ELR (cell line): ENCODE measurements around the gene GNG8.
"Not testable (repeated sequence)": the region's sequence is repeated elsewhere in the genome, so short reads cannot be mapped to it uniquely, and the experiment has no call there.

Experiments
- DNase-seq: peaks from one replicate; pipeline ENCODE4 v3.0.0-alpha.2; 2015; ENCODE audit warnings: low read depth

Gene GNG8

GRCh38 chr19:46646402-46646801 is 10.4 kb upstream of the GNG8 start:
- DNase-seq = no peak

GRCh38 chr19:46644720-46645119 is 8.7 kb upstream of the GNG8 start:
- no peak for DNase-seq

GRCh38 chr19:46640656-46641055 is 4.7 kb upstream of the GNG8 start:
- no peak for DNase-seq

- peak; percentile 70 for DNase-seq
Observed at GRCh38 chr19:46639358-46640182, 3.6 kb upstream of the GNG8 start.

- DNase-seq = no peak
Observed at GRCh38 chr19:46637224-46637623, 1.2 kb upstream of the GNG8 start.

- no peak for DNase-seq
Observed at GRCh38 chr19:46634656-46635218, 1.3 kb downstream of the GNG8 start.

GRCh38 chr19:46634045-46634655 is 1.9 kb downstream of the GNG8 start:
- DNase-seq = peak; percentile 88

GRCh38 chr19:46633130-46633529 is 2.9 kb downstream of the GNG8 start:
- DNase-seq = no peak

GRCh38 chr19:46631481-46631880 is 4.5 kb downstream of the GNG8 start:
- peak; percentile 69 for DNase-seq

GRCh38 chr19:46630586-46631205 is 5.3 kb downstream of the GNG8 start:
- DNase-seq = no peak

- DNase-seq = no peak
Observed at GRCh38 chr19:46629546-46630025, 6.4 kb downstream of the GNG8 start.

- DNase-seq = not testable (repeated sequence)
Observed at GRCh38 chr19:46628970-46629369, 7.0 kb downstream of the GNG8 start.

- no peak for DNase-seq
Observed at GRCh38 chr19:46626446-46626845, 9.6 kb downstream of the GNG8 start.

GRCh38 chr19:46625731-46626130 is 10.3 kb downstream of the GNG8 start:
- DNase-seq = no peak

GRCh38 chr19:46624958-46625661 is 10.9 kb downstream of the GNG8 start, which contains the start of gene PTGIR:
Gene PTGIR, minus strand, starts transcription at chr19:46625089. Its CDS starts 864 bp downstream, at chr19:46624225.
- peak; percentile 83 for DNase-seq

GRCh38 chr19:46623915-46624502 is 12.0 kb downstream of the GNG8 start:
- no peak for DNase-seq

- DNase-seq = no peak
Observed at GRCh38 chr19:46622118-46622446, 13.9 kb downstream of the GNG8 start.

- no peak for DNase-seq
Observed at GRCh38 chr19:46621191-46622117, 14.5 kb downstream of the GNG8 start.

- DNase-seq = no peak
Observed at GRCh38 chr19:46620716-46621115, 15.3 kb downstream of the GNG8 start.

GRCh38 chr19:46620267-46620666 is 15.7 kb downstream of the GNG8 start:
- DNase-seq = no peak
